HG02938 (cell line): Measurements from ENCODE around the gene SLC2A14.
"Not testable (repeated sequence)": the region's sequence is repeated elsewhere in the genome, so short reads cannot be mapped to it uniquely, and the experiment has no call there.

Experiments used
- ATAC-seq: cut with Tn5 transposase; IDR thresholded peaks from one replicate; pipeline ENCODE4 v1.9.1; 2021; ENCODE audit warnings: mild to moderate bottlenecking, moderate library complexity; ENCODE audit not compliant: unreplicated experiment

The SLC2A14 gene

DNA sequence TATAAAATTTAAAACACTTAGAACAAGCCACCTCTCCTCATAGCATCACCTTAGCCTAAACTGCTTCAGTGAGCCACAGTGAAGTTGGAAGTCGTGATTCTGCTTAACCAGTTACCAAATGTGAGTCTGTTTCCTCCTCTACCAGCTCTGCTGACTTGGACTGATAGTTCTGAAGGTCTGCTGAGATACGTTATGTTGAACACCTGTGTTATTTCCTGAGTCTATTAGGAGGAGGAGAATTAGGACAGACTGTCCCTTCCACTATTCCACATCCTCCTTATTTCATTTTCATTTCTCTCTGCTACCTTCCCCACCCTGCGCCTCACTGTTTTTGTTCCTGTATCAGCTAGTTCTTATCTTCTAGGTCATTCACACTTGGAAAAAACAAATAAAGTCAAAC lies 2.4 kb downstream of the SLC2A14 start:
- ATAC-seq: no peak

DNA sequence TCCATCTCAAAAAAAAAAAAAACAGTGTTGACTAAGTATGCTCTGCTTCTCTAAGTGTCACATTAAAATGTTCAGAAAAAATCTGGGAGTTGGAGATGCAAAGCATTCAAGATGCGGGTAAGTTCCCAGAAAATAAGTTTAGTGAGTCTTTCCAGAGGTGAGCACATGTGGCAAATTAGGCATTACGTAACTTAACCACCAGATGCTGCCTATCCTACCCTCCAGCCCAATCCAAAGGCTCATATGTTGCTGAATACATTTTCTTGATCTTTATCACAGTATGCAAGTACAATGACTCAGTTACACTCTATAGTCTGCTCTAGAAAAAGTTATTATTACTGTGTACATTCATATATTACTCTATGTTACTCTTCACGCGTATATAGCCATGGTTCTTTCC lies 3.6 kb downstream of the SLC2A14 start:
- ATAC-seq: no peak

DNA sequence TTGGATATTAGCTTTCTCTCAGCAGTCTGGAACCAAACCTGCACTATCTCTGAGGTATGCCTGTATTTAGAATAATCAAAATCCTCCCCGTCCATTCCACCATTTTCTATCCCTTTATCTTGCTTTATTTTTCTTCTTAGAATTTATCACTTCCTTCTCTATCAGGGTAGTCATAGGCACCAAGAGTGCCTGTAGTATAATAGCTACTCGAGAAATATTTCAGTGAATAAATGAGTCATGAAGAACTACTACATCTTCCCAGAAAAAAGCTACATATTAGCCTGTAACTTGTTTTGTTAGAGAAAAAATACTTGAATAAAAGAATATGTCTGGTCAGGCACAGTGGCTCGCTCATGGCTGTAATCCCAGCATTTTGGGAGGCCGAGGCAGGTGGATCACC lies 4.3 kb downstream of the SLC2A14 start:
- no peak for ATAC-seq

DNA sequence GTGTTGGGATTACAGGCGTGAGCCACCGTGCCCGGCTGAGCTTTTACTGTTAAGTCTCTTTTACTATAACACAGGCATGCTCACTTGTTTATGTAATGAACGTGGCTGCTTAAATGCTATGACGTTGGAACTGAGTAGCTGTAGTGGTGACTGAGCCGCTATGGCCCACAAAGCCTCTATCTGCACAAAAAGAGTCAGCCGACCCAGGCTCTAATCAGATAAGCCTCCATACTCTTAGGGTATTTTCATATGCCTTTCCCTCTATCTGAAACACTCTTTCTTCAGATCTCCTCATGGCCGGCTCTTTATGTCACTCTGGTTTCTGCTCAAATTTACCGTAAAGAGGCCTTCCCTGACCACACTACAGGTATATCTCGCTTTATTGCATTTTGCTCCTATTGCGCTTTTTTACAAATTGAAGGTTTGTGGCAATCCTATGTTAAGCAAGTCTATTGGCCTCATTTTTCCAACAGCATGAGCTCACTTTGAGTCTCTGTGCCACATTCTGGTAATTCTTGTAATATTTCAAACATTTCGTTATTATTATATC lies 8.0 kb downstream of the SLC2A14 start:
- no peak for ATAC-seq

DNA sequence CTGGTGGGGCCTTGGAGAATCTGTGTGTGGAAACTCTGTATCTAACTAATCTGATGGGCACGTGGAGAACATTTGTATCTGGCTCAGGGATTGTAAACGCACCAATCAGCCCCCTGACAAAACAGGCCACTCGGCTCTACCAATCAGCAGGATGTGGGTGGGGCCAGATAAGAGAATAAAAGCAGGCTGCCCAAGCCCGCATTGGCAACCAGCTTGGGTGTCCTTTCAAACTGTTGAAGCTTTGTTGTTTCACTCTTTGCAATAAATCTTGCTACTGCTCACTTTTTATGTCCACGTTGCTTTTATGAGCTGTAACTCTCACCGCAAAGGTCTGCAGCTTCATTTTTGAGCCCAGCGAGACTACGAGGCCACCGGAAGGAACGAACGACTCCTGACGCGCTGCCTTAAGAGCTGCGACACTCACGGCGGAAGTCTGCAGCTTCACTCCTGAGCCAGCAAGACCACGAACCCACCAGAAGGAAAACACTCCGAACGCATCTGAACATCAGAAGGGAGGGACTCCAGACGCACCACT lies 9.8 kb downstream of the SLC2A14 start:
- not testable (repeated sequence) for ATAC-seq

DNA sequence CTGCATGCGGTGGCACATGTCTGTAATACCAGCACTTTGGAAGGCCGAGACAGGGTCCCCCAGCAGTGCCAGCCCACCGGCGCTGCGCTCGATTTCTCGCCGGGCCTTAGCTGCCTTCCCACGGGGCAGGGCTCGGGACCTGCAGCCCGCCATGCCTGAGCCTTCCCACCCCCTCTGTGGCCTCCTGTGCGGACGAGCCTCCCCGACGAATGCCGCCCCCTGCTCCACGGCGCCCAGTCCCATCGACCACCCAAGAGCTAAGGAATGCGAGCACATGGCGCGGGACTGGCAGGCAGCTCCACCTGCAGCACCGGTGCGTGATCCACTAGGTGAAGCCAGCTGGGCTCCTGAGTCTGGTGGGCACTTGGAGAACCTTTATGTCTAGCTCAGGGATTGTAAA lies 10.4 kb downstream of the SLC2A14 start:
- ATAC-seq: not testable (repeated sequence)

DNA sequence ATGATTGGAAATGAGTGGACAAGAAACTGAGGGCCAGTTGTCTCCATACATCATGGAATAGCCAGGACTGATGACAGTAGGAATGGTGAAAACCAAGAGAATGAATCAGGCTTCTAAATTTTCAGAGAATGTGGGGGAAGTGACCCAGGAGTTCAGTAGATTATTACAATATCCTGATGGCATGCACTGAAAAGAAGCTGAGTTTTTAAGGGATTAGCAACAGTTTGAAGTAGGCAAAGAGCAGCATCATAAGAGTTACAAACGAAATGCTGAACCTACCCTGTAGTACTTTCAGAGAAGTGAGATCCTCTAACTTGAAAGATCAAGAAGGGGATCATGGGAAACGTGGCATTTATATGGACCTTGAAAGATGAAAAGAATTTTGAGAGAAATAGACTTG lies 13.2 kb downstream of the SLC2A14 start:
- no peak for ATAC-seq

DNA sequence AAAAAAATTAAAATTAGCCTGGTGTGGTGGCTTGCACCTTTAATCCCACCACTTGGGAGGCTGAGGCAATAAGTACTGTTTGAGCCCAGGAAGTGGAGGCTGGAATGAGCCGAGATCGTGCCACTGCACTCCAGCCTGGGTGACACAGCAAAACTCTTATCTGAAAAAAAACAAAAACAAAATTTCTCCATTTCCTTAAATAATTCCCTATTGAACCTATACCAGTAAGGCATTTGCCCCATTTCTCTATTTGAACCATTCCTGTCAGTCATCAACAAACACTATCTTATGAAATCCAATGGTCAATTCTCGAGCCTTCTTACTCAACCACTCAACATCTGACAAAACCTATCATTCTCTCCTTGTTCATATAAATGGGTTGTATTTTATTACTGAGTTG lies 14.7 kb downstream of the SLC2A14 start:
- ATAC-seq: no peak

DNA sequence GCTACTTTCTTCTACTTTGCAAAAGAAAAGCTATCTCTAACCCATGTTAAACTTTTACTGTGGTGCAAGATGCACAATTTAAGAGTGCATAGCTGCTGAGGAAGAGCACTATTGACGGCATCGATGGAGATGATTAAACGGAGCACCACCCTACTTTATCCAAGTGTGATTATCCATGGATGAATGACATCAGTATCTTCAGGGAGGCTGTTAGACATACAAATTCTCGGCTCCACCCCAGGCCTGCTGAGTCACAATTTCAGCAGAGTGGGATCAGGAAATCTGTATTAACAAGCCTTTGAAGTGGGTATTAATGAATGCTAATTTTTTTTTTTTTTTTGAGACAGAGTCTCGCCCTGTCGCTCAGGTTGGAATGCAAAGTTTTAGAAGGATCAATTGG lies 16.2 kb downstream of the SLC2A14 start:
- ATAC-seq: no peak

DNA sequence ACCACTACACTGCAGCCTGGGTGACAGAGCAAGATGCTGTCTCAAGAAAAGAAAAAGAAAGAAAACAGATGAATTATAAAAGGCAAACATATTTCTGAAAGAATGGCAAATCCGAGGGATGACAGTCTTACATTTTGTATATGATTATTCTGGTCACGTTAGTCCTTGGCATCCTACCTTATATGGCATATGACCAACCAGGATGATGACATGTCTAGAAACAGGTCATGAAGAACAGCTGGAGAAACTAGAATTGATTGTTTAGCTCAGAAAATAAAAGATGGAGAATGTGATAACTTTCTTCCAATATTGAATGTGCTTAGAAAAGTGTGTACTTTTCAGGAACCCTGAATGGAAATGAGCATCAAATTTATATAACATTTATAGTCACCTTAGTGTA lies 19.2 kb downstream of the SLC2A14 start:
- no peak for ATAC-seq

DNA sequence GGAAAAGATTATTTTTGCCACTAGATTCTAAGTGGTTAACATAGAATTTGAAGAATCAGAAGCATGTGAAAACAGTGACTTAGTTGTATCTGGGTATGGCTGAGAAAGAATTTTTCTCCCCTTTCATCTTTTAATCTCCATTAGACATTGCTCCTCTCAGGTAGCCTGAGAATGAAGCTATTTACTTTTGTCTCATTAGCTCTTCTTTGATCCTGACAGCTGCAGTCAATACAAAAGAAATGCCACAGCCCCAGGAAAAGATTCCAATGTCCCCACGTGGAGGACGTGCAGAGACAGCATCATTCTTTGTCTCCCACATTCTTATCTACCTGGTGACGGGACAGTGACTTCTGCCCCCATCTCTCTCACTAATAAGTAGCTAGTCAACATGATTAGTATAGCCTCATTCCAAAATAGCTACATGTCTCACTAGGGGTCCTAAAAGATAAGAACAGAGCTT lies 21.1 kb downstream of the SLC2A14 start:
- not testable (repeated sequence) for ATAC-seq

DNA sequence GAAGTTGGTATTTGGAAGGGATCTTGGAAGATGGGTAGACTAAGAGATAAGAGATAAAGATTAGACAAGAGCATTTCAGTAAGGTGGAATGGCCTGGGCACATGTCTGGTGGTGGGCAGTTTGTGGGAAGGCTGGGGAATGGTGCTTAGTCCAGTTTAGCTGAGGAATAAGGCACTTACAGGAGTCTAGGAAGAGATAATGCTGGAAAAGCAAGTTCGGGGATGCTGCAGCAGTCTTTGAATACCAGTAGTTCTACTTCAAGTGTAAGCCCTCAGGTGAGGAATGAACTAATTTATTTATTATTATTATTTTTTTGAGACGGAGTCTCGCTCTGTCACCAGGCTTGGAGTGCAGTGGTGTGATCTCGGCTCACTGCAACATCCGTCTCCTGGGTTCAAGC lies 22.6 kb downstream of the SLC2A14 start:
- not testable (repeated sequence) for ATAC-seq

DNA sequence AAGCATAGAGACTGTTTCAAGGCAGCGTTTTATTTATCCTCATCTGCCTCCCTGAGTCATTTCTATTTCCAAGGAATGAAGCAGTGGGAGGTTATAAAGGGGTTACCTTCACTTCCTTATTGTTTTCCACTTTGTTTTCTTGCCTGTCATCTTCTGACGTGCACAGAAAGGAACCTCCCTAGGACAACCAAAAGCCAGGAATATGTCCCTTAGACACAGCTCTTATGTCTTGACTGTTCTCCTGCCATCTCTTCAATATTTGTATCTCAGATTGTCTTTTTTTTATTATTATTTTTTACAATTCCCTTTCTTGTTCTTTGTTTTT lies 24.7 kb downstream of the SLC2A14 start:
- not testable (repeated sequence) for ATAC-seq

DNA sequence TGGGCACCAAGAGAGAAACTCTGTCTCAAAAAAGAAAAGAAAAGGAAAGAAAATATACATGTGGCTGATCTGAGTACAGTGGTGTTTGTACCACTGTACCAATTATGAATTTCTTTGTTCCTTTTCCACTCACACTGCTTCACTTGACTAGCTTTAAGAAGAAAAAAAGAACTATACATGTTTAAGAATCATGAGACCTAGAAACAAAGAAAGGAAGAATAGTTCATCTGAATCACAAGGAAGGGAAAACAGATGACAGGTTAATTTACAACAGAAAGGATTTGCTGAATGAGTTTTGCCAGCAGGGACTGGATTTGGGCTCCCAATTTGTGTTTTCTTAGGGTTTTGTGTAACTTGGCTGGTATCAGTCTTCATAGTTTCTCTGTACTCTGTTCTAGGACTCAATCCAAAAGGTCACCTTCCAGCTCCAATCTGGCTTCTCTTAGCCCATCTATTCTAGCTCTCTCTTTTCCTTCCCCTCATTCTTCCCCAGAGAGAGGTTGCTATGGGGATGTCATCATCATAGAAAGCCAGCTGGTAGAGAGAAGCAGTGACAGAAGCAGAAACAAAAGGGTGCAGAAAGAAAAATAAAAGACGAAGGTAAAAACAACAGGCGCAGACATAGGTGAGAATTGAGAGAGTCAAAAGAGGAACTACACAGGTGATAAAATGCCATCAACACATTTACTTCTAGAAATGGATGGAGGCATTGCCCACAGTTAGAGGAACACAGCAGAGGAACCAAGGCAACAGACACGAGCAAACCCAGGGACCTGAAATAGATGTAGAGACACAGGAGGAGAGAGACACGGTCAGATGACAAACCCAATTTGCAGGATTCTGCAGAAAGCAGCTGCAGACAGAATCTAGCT lies 25.3 kb downstream of the SLC2A14 start:
- ATAC-seq: not testable (repeated sequence)

DNA sequence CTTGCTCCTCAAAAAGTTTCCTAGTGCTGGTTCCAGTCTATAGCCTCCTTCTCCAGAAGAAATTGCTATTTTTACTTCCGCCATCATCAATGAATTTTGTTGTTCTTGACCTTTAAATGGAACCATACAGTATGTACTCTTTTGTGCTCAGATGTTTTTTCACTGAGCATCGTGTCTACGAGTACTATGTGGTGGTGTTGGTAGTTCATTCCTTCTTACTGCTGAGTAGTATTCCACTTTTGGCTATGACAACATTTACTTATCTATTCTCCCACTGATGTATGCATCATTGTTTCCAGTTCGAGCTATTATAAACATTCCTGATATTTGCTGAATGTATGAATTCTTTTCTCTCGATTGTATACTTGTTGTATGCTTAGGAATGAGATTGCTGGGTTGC lies 28.6 kb downstream of the SLC2A14 start:
- no peak for ATAC-seq

DNA sequence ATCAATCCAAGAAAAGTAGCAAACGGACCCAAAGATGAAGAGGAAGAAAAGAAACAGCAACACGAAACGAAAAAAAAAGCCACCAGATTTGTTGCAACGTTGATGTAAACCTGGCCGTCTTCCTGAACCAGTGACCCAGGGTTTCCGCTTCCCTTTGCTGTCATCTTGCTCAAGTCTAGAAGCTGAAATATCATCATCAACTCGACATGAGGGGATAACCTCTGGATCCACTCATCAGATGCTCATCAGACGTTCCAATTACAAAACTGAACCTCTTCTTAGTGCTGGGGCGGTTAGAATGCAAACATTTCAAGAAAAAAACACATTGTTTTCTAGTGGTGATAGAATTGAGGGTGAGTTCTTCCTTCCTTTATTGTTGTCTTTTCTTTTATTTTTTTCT lies 29.1 kb downstream of the SLC2A14 start:
- not testable (repeated sequence) for ATAC-seq

DNA sequence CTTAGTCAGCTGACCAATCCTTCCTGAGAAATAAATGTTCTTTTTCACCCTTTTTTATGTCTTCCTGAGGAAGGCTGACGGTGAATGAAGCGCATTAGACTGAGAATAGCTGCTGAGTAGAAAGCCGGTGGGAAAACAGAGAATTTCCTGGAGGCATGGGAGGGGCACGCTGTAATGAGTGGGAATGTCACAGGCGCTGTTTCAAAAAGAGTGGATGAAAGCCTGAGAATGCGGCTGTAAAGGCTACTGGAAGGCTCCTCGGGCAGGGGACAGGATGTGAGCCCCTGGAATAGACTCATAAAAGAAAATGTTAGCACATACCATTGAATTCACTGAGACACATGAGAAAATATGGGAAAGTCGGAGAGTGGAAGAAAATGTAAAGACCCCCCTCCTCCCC lies 29.6 kb downstream of the SLC2A14 start:
- not testable (repeated sequence) for ATAC-seq

DNA sequence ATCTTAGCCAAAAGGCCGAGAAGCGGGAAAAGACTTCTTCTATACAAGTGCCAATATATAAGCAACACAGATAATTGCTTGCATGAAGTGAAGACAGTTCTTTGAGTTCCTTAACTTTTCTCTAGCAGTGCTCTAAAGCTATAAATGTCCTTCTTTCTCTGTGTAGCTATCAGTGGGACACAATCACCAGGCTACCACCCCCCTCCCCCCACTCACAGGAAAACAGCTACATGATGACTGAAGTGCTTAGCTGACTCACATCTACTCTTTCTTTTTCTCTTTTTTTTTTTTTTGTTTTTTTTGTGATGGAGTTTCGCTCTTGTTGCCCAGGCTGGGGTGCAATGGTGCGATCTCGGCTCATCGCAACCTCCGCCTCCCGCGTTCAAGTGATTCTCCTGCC lies 30.3 kb downstream of the SLC2A14 start:
- ATAC-seq: not testable (repeated sequence)

DNA sequence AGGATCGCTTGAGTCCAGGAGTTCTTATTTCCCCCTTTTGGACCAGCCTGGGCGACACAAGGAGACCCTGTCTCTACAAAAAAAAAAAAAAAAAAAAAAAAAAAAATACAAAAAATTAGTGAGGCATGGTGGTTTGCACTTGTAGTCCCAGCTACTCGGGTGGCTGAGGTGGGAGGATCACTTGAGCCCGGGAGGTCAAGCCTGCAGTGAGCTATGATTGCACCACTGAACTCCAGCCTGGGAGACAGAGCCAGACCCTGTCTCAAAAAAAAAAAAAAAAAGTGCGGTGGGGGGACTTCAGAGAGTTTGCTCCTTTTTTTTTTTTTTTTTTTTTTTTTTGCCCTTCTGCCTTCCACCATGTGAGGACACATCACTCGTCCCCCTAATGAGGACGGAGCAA lies 32.9 kb downstream of the SLC2A14 start:
- not testable (repeated sequence) for ATAC-seq

DNA sequence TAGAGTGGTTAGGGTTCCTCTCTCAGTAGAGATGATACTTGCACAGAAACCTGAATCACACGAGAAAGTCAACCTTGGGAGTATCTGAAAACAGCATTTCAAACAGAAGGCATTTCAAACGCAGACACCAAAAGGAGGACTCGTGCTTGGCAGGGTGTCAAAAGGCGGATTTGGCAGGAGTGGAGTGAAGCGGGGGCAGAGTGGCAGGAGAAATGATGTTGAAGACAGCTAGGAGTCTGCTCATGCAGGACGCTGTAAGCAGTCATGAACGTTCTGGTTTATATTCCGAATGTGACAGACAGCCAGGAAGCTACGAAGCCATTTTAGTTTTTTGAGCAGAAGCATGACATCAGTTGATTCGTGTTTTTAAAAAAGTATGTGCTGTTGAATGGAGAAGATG lies 33.5 kb downstream of the SLC2A14 start:
- not testable (repeated sequence) for ATAC-seq

DNA sequence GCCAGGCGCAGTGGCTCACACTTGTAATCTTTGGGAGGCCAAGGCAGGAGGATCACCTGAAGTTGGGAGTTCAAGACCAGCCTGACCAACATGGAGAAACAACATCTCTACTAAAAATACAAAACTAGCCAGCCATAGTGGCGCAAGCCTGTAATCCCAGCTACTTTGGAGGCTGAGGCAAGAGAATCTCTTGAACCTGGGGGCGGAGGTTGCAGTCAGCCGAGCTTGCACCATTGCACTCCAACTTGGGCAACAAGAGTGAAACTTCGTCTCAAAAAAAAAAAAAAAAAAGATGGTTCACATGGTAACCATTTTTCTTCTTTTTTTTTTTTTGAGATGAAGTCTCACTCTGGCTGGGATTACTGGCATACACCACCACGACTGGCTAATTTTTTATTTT lies 35.3 kb downstream of the SLC2A14 start:
- ATAC-seq: no peak

DNA sequence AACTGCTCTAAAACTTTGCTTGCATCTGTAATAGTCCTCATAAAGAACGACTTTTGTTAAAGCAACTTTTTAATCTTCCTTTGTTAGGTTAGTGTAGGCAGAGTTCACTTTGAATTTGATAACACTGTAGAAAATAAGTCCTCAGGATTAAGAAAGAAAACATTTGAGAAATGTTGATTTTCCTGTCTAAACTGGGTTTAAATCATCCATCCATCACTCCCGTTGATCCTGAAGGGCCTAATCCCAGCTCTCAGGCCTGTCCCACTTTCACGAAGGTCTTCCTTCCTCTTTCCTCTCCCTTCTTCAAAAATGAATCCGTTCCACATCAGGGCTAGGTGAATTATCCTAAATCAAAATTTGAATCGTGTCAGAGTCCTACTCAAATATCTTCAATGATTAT lies 36.9 kb downstream of the SLC2A14 start:
- ATAC-seq: no peak
